ENCODE data around the gene STK38. TPM values are rescaled to one million over a fixed set of nuclear protein-coding genes. Genes with fewer than 3 reads are reported as not detected.

STK38 gene
- total RNA-seq, 1 experiment from 2014 or later = 44.7 TPM

- peaks cover 9% of the 10 kb centered on the region; the same call in 1 of the 2 replicates for H3K36me3 ChIP-seq (ENCODE audit: control insufficient read depth, insufficient read depth, low read length)
These were observed 68.0 kb downstream of the STK38 start for GRCh38 chr6:36479256-36479655.

DNA sequence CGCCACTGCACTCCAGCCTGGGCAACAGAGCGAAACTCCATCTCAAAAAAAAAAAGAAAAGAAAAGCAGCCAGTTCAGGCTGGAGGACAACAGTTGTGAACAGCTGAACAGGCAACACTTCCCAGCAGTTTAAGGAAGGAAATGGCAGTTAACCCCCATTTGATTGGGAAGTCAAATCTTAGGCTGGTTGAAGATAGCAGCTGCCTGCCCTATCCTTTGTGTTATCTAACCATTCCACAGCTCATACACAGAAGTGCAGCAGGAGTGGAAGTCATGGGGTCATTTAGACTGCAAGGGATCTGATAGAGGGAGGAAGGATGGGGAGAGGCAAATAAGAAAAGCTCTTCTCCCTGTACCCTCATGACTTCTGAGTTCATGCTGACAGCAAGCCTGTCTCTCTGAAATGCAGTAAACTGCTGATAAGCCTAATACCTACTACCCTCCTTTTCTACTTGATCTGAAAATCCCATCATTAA, 69.2 kb downstream of the STK38 start:
- DNase-seq (ENCODE audit: low read depth, low spot score) (no peak), ATAC-seq (no peak)
- Histone ChIP-seq H3K36me3 (ENCODE audit: control insufficient read depth, insufficient read depth, low read length) (peaks cover 9% of the 10 kb centered on the region; the same call in 1 of the 2 replicates), H3K27ac (ENCODE audit: low read length) (no peak overlapping the region), H3K27me3 (ENCODE audit: control insufficient read depth, insufficient read depth, low read length) (no peaks in the 10 kb centered on the region), H3K9me3 (ENCODE audit: control insufficient read depth, insufficient read depth, low read depth, low read length) (no peaks in the 10 kb centered on the region), H3K4me1 (ENCODE audit: control insufficient read depth, insufficient read depth, low read length) (no peaks in the 10 kb centered on the region), H3K4me3 (ENCODE audit: low read depth in 2 of 2, low read length in 2 of 2) (no peak overlapping the region)
- TF ChIP-seq, protein P1, sequence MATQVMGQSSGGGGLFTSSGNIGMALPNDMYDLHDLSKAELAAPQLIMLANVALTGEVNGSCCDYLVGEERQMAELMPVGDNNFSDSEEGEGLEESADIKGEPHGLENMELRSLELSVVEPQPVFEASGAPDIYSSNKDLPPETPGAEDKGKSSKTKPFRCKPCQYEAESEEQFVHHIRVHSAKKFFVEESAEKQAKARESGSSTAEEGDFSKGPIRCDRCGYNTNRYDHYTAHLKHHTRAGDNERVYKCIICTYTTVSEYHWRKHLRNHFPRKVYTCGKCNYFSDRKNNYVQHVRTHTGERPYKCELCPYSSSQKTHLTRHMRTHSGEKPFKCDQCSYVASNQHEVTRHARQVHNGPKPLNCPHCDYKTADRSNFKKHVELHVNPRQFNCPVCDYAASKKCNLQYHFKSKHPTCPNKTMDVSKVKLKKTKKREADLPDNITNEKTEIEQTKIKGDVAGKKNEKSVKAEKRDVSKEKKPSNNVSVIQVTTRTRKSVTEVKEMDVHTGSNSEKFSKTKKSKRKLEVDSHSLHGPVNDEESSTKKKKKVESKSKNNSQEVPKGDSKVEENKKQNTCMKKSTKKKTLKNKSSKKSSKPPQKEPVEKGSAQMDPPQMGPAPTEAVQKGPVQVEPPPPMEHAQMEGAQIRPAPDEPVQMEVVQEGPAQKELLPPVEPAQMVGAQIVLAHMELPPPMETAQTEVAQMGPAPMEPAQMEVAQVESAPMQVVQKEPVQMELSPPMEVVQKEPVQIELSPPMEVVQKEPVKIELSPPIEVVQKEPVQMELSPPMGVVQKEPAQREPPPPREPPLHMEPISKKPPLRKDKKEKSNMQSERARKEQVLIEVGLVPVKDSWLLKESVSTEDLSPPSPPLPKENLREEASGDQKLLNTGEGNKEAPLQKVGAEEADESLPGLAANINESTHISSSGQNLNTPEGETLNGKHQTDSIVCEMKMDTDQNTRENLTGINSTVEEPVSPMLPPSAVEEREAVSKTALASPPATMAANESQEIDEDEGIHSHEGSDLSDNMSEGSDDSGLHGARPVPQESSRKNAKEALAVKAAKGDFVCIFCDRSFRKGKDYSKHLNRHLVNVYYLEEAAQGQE (IDR thresholded peaks at IDR 0.05; ENCODE audit: insufficient read depth in 1 of 2, low read depth in 2 of 2, low read length in 1 of 2) = no peak
- TF ChIP-seq POLR2AphosphoS5 (IDR thresholded peaks at IDR 0.05; ENCODE audit: low read depth, low read length) = no peak
- no peak for TF ChIP-seq SIN3A (IDR thresholded peaks at IDR 0.05; ENCODE audit: borderline replicate concordance, insufficient read depth, low read depth, low read length)
- no peak for TF ChIP-seq CTCF (IDR thresholded peaks at IDR 0.05)
- no peak for TF ChIP-seq TCF7L2 (IDR thresholded peaks at IDR 0.05; ENCODE audit: low read depth, low read length)
- ChIA-PET CTCF (no interaction called here), POLR2A (no interaction called here)
- intact Hi-C loops (cut with micrococcal nuclease; ENCODE audit: unreplicated experiment) (no loop called here), in situ Hi-C loops (cut with HindIII; ENCODE audit: low pct_unique_long_range_greater_than_20kb, low sequenced_read_pairs) (no loop called here)
- BruUV-seq (replicated peaks) = no TSS peak

More at GRCh38 chr6:36479256-36479655, 68.0 kb downstream of the STK38 start:
- in situ Hi-C loops (cut with HindIII; ENCODE audit: low pct_unique_long_range_greater_than_20kb, low sequenced_read_pairs) (no loop called here), intact Hi-C loops (cut with micrococcal nuclease; ENCODE audit: unreplicated experiment) (no loop called here)
- ATAC-seq (no peak), DNase-seq (ENCODE audit: low read depth, low spot score) (no peak)
- no peak overlapping the region for H3K27ac ChIP-seq (ENCODE audit: low read length)
- H3K27me3 ChIP-seq (ENCODE audit: control insufficient read depth, insufficient read depth, low read length) = no peaks in the 10 kb centered on the region
- H3K9me3 ChIP-seq (ENCODE audit: control insufficient read depth, insufficient read depth, low read depth, low read length) = no peaks in the 10 kb centered on the region
- no peak for TF ChIP-seq TCF7L2 (IDR thresholded peaks at IDR 0.05; ENCODE audit: low read depth, low read length)
- no peak for TF ChIP-seq POLR2AphosphoS5 (IDR thresholded peaks at IDR 0.05; ENCODE audit: low read depth, low read length)
- TF ChIP-seq CTCF (IDR thresholded peaks at IDR 0.05) = no peak
- TF ChIP-seq, protein P1 (IDR thresholded peaks at IDR 0.05; ENCODE audit: insufficient read depth in 1 of 2, low read depth in 2 of 2, low read length in 1 of 2) = no peak
- TF ChIP-seq SIN3A (IDR thresholded peaks at IDR 0.05; ENCODE audit: borderline replicate concordance, insufficient read depth, low read depth, low read length) = no peak
- no peaks in the 10 kb centered on the region for H3K4me1 ChIP-seq (ENCODE audit: control insufficient read depth, insufficient read depth, low read length)
- ChIA-PET CTCF (no interaction called here), POLR2A (no interaction called here)
- no TSS peak for BruUV-seq (replicated peaks)
- H3K4me3 ChIP-seq (ENCODE audit: low read depth in 2 of 2, low read length in 2 of 2) = no peak overlapping the region
